Tibial artery (tissue), 4 donors: Measurements from ENCODE around the gene RND2.
"Not testable (repeated sequence)": the region's sequence is repeated elsewhere in the genome, so short reads cannot be mapped to it uniquely, and the experiment has no call there.

ENCODE experiments used
- DNase-seq, 2 donors: peaks; one replicate each; pipeline ENCODE4 v3.0.0-alpha.2; 2019
- H3K27ac ChIP-seq, 2 donors: fragments of 200-600 bp; sonication (generic) in 1 of 2; 1 replicate in 1 of 2; 2 replicates in 1 of 2; pipeline ENCODE4 v1.5.1; 2018 to 2019; ENCODE audit warnings: mild to moderate bottlenecking in 1 of 2
- H3K27me3 ChIP-seq, 2 donors: fragments of 200-600 bp; sonication (generic) in 1 of 2; one replicate each; pipeline versions ENCODE4 v1.5.1 to v1.6.0; 2016 to 2019
- H3K36me3 ChIP-seq, 3 donors: fragments of 200-600 bp; sonication (generic) in 2 of 3; one replicate each; pipeline ENCODE4 v1.5.1; 2016 to 2019; ENCODE audit warnings: mild to moderate bottlenecking in 2 of 3
- H3K4me1 ChIP-seq, 4 donors: fragments of 200-600 bp; sonication (generic) in 2 of 4; 1 replicate in 3 of 4; 2 replicates in 1 of 4; pipeline ENCODE4 v1.5.1; 2016 to 2019
- H3K4me3 ChIP-seq, 2 donors: fragments of 200-600 bp; sonication (generic) in 1 of 2; 1 replicate in 1 of 2; 2 replicates in 1 of 2; pipeline ENCODE4 v1.5.1; 2018 to 2019; ENCODE audit warnings: mild to moderate bottlenecking in 2 of 2
- H3K9me3 ChIP-seq, 3 donors: fragments of 200-600 bp; sonication (generic) in 1 of 3; one replicate each; pipeline ENCODE4 v1.5.1; 2016 to 2019
- CTCF ChIP-seq, 2 experiments: fragments of 200-600 bp in 1 of 2; fragments of 450-650 bp in 1 of 2; IDR thresholded peaks; one replicate each; pipeline ENCODE4 v1.5.1; 2017 to 2019; ENCODE audit warnings: antibody characterized with exemption in 2 of 2, mild to moderate bottlenecking in 1 of 2, moderate library complexity in 1 of 2
- intact Hi-C: fragments of 100-400 bp; cut with DNase I; formaldehyde crosslinking; loops from one replicate; pipeline ENCODE4 v1.15.0; 2023; ENCODE audit warnings: low total_unique reads

The RND2 gene

GRCh38 chr17:43024407-43025289 lies at the start of gene RND2:
Gene RND2 (plus strand): TSS chr17:43025231. CDS start chr17:43025348, 117 bp downstream.
- Histone ChIP-seq H3K27ac (peak within 1 kb of the TSS; percentile 56 to 75), H3K4me1 (peaks cover 0 to 35% (median 22%) of the 10 kb centered on the region in 4 donors), H3K27me3 (no peaks in the 10 kb centered on the region), H3K9me3 (no peaks in the 10 kb centered on the region), H3K36me3 (no peaks in the 10 kb centered on the region), H3K4me3 (peak within 1 kb of the TSS; percentile 53 to 56)
- TF ChIP-seq CTCF (IDR thresholded peaks at IDR 0.05), result peak; percentile 76 to 81
- intact Hi-C loops, result no loop called here
- DNase-seq, result peak; percentile 91 to 95

- Histone ChIP-seq H3K36me3 (no peaks in the 10 kb centered on the region), H3K27ac (no peak overlapping the region), H3K27me3 (no peaks in the 10 kb centered on the region), H3K9me3 (no peaks in the 10 kb centered on the region), H3K4me3 (no peak overlapping the region), H3K4me1 (peaks cover 4 to 11% (median 9%) of the 10 kb centered on the region in 4 donors)
- TF ChIP-seq CTCF (IDR thresholded peaks at IDR 0.05), result no peak
- DNase-seq, result no peak
- intact Hi-C loops, result no loop called here
Measured at GRCh38 chr17:42975265-42975664, 49.8 kb upstream of the RND2 start.

- intact Hi-C loops, H3K36me3 ChIP-seq, H3K27me3 ChIP-seq, H3K27ac ChIP-seq, DNase-seq, H3K9me3 ChIP-seq, H3K4me3 ChIP-seq: not testable (repeated sequence)
- peaks cover 4 to 12% (median 9%) of the 10 kb centered on the region in 4 donors for H3K4me1 ChIP-seq
Measured at GRCh38 chr17:42975701-42976100, 49.3 kb upstream of the RND2 start.

GRCh38 chr17:42979511-42980273 lies 45.3 kb upstream of the RND2 start, which contains the start of gene PTGES3L:
Gene PTGES3L (minus strand): TSS chr17:42980080. CDS start chr17:42980053, 27 bp downstream.
- Histone ChIP-seq H3K27ac (peak within 1 kb of the TSS; percentile 72 to 74), H3K4me1 (peaks cover 4 to 28% (median 19%) of the 10 kb centered on the region in 4 donors), H3K36me3 (peaks cover 0 to 12% (median 0%) of the 10 kb centered on the region in 3 donors), H3K27me3 (no peaks in the 10 kb centered on the region), H3K4me3 (peak within 1 kb of the TSS; percentile 81 to 84), H3K9me3 (no peaks in the 10 kb centered on the region)
- TF ChIP-seq CTCF (IDR thresholded peaks at IDR 0.05), result no peak
- intact Hi-C loops, result no loop called here
- peak; percentile 35 to 82 for DNase-seq

GRCh38 chr17:42980274-42980765 lies 44.7 kb upstream of the RND2 start, which contains the start of gene RUNDC1:
Gene RUNDC1 (plus strand): TSS chr17:42980565. CDS start chr17:42980577, 12 bp downstream.
- peak within 1 kb of the TSS; percentile 81 to 84 for H3K4me3 ChIP-seq
- no peak for TF ChIP-seq CTCF (IDR thresholded peaks at IDR 0.05)
- H3K27me3 ChIP-seq, result no peaks in the 10 kb centered on the region
- DNase-seq, result peak; percentile 93 to 96
- intact Hi-C loops, result no loop called here
- H3K4me1 ChIP-seq, result peaks cover 4 to 28% (median 19%) of the 10 kb centered on the region in 4 donors
- peak within 1 kb of the TSS; percentile 72 to 74 for H3K27ac ChIP-seq
- H3K36me3 ChIP-seq, result peaks cover 0 to 19% (median 4%) of the 10 kb centered on the region in 3 donors
- H3K9me3 ChIP-seq, result no peaks in the 10 kb centered on the region
